Measurements from ENCODE around the gene ADAMTS2. TPM values are rescaled to one million over a fixed set of nuclear protein-coding genes. Genes with fewer than 3 reads are reported as not detected.

ADAMTS2 gene
- total and polyA plus RNA-seq, 2 donors (not counting 1 experiment from before 2014, with no cell fraction given): 16.2 to 70.2 TPM

DNA sequence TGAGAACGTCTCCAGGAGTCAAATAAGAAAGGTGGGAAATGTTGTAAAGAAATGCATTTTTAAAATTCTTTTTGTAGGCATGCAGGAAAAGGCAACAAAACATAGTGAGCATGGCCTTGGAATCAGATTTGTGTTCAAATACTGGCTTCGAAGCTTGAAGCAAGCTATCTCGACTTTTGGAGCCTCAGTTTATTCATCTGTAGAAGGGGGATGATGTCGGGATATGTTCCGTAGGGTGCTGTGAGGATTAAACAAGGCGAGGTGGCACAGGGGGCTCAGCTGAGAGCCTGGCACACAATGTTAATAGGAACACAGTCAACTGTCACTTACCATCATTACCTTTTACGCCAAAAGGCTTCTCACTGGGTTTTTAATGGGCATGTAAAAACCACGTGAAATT is 4.8 kb downstream of the ADAMTS2 start:
- no peak for DNase-seq (ENCODE audit: low read depth in 2 of 2)
- H3K9me3 ChIP-seq (ENCODE audit: control insufficient read depth, insufficient read depth, low read depth, low read length): no peaks in the 10 kb centered on the region
- no peak overlapping the region for H3K27ac ChIP-seq (ENCODE audit: insufficient read depth, low read length)
- H3K4me1 ChIP-seq (ENCODE audit: control insufficient read depth, extremely low read depth, insufficient read depth, low read length): peaks cover 11% of the 10 kb centered on the region
- TF ChIP-seq EZH2 (IDR thresholded peaks at IDR 0.05; ENCODE audit: low read length, missing control alignments): no peak
- TF ChIP-seq, protein P1, sequence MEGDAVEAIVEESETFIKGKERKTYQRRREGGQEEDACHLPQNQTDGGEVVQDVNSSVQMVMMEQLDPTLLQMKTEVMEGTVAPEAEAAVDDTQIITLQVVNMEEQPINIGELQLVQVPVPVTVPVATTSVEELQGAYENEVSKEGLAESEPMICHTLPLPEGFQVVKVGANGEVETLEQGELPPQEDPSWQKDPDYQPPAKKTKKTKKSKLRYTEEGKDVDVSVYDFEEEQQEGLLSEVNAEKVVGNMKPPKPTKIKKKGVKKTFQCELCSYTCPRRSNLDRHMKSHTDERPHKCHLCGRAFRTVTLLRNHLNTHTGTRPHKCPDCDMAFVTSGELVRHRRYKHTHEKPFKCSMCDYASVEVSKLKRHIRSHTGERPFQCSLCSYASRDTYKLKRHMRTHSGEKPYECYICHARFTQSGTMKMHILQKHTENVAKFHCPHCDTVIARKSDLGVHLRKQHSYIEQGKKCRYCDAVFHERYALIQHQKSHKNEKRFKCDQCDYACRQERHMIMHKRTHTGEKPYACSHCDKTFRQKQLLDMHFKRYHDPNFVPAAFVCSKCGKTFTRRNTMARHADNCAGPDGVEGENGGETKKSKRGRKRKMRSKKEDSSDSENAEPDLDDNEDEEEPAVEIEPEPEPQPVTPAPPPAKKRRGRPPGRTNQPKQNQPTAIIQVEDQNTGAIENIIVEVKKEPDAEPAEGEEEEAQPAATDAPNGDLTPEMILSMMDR (conservative IDR thresholded peaks at IDR 0.05 in 1 of 2, IDR thresholded peaks at IDR 0.05 in 1 of 2; ENCODE audit: low read depth in 1 of 2, low read length in 2 of 2): no peak
- peaks cover 10% of the 10 kb centered on the region for H3K36me3 ChIP-seq (ENCODE audit: control insufficient read depth, insufficient read depth, low read length)
- no peak overlapping the region for H2AFZ ChIP-seq (ENCODE audit: low read length)
- H3K4me3 ChIP-seq (replicated peaks in 1 of 4; ENCODE audit: control extremely low read depth in 1 of 4, insufficient read depth in 1 of 4, low read depth in 3 of 4, low read length in 4 of 4): no peak overlapping the region
- H4K20me1 ChIP-seq (ENCODE audit: control insufficient read depth, extremely low read depth, insufficient read depth, low read length): no peaks in the 10 kb centered on the region
- peaks cover 68% of the 10 kb centered on the region for H3K79me2 ChIP-seq (ENCODE audit: control insufficient read depth, insufficient read depth, low read length)
- H3K4me2 ChIP-seq (ENCODE audit: extremely low read depth, insufficient read depth, low read length): no peak overlapping the region
- no peak overlapping the region for H3K9ac ChIP-seq (ENCODE audit: insufficient read depth, low read length)
- no peaks in the 10 kb centered on the region for H3K27me3 ChIP-seq (ENCODE audit: control insufficient read depth, insufficient read depth, low read length)

DNA sequence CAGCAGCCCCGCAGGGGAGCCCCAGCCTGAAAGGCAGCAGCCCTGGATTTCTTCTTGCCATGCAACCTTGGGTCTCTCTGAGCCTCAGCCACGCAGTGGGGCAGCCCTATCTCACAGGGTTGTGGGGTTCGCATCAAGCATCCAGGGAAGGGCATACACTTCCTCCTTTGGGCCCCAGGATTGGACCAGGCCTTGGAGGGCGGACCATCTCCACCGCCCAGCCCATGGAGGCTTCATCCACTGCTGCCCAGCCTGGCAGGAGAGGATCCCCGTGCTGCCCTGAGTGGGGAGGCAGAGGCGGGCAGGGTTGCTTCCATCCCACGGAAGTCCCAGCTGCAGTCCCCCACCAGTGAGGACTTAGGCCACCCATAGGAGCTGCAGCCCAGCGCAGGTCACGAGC is 5.3 kb downstream of the ADAMTS2 start:
- H3K79me2 ChIP-seq (ENCODE audit: control insufficient read depth, insufficient read depth, low read length): peaks cover 70% of the 10 kb centered on the region
- no peak overlapping the region for H3K27ac ChIP-seq (ENCODE audit: insufficient read depth, low read length)
- DNase-seq (ENCODE audit: low read depth in 2 of 2): no peak
- H3K4me2 ChIP-seq (ENCODE audit: extremely low read depth, insufficient read depth, low read length): no peak overlapping the region
- H4K20me1 ChIP-seq (ENCODE audit: control insufficient read depth, extremely low read depth, insufficient read depth, low read length): no peaks in the 10 kb centered on the region
- peaks cover 10% of the 10 kb centered on the region for H3K36me3 ChIP-seq (ENCODE audit: control insufficient read depth, insufficient read depth, low read length)
- no peak overlapping the region for H3K9ac ChIP-seq (ENCODE audit: insufficient read depth, low read length)
- H3K27me3 ChIP-seq (ENCODE audit: control insufficient read depth, insufficient read depth, low read length): no peaks in the 10 kb centered on the region
- H3K4me1 ChIP-seq (ENCODE audit: control insufficient read depth, extremely low read depth, insufficient read depth, low read length): peaks cover 11% of the 10 kb centered on the region
- no peak overlapping the region for H3K4me3 ChIP-seq (replicated peaks in 1 of 4; ENCODE audit: control extremely low read depth in 1 of 4, insufficient read depth in 1 of 4, low read depth in 3 of 4, low read length in 4 of 4)
- no peaks in the 10 kb centered on the region for H3K9me3 ChIP-seq (ENCODE audit: control insufficient read depth, insufficient read depth, low read depth, low read length)
- TF ChIP-seq EZH2 (IDR thresholded peaks at IDR 0.05; ENCODE audit: low read length, missing control alignments): no peak
- TF ChIP-seq, protein P1 (conservative IDR thresholded peaks at IDR 0.05 in 1 of 2, IDR thresholded peaks at IDR 0.05 in 1 of 2; ENCODE audit: low read depth in 1 of 2, low read length in 2 of 2): no peak
- H2AFZ ChIP-seq (ENCODE audit: low read length): no peak overlapping the region

DNA sequence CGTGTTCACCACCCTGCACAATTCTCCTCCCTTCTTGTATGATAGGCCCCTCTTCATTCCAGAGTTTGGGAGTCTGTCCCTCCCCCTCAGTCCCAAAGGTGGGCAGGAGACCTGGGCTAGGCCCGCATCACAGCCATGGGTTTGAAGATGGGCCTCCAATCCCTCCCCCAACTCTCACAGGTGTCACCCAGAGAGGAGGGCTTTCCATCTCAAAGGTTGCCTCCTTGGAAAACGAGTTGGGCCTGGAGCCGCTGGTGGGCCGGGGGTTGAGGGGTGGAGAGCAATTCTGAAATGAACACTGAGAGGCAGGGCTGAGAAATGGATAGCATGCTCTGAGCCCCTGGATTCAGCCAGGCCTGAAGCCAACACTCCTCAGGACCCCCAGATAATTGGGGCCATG is 6.2 kb downstream of the ADAMTS2 start:
- DNase-seq (ENCODE audit: low read depth in 2 of 2): no peak
- Histone ChIP-seq H3K9me3 (ENCODE audit: control insufficient read depth, insufficient read depth, low read depth, low read length) (no peaks in the 10 kb centered on the region), H3K27me3 (ENCODE audit: control insufficient read depth, insufficient read depth, low read length) (no peaks in the 10 kb centered on the region), H2AFZ (ENCODE audit: low read length) (no peak overlapping the region), H3K4me2 (ENCODE audit: extremely low read depth, insufficient read depth, low read length) (no peak overlapping the region), H3K36me3 (ENCODE audit: control insufficient read depth, insufficient read depth, low read length) (peaks cover 10% of the 10 kb centered on the region), H3K9ac (ENCODE audit: insufficient read depth, low read length) (no peak overlapping the region), H4K20me1 (ENCODE audit: control insufficient read depth, extremely low read depth, insufficient read depth, low read length) (no peaks in the 10 kb centered on the region), H3K27ac (ENCODE audit: insufficient read depth, low read length) (no peak overlapping the region), H3K4me1 (ENCODE audit: control insufficient read depth, extremely low read depth, insufficient read depth, low read length) (peaks cover 11% of the 10 kb centered on the region), H3K4me3 (replicated peaks in 1 of 4; ENCODE audit: control extremely low read depth in 1 of 4, insufficient read depth in 1 of 4, low read depth in 3 of 4, low read length in 4 of 4) (no peak overlapping the region), H3K79me2 (ENCODE audit: control insufficient read depth, insufficient read depth, low read length) (peaks cover 68% of the 10 kb centered on the region)
- TF ChIP-seq EZH2 (IDR thresholded peaks at IDR 0.05; ENCODE audit: low read length, missing control alignments): no peak
- TF ChIP-seq, protein P1 (conservative IDR thresholded peaks at IDR 0.05 in 1 of 2, IDR thresholded peaks at IDR 0.05 in 1 of 2; ENCODE audit: low read depth in 1 of 2, low read length in 2 of 2): no peak
